HG03097 (cell line): ENCODE measurements around the gene TMEM80.
"Not testable (repeated sequence)": the region's sequence is repeated elsewhere in the genome, so short reads cannot be mapped to it uniquely, and the experiment has no call there.

Source experiments
- ATAC-seq: cut with Tn5 transposase; IDR thresholded peaks from one replicate; pipeline ENCODE4 v1.9.1; 2021; ENCODE audit not compliant: unreplicated experiment, low FRiP score

TMEM80 gene

GRCh38 chr11:679271-680207 lies 16.1 kb upstream of the TMEM80 start:
- no peak for ATAC-seq

GRCh38 chr11:680476-680875 lies 15.1 kb upstream of the TMEM80 start:
- ATAC-seq, result no peak

- no peak for ATAC-seq
These were observed 14.6 kb upstream of the TMEM80 start for GRCh38 chr11:680970-681369.

GRCh38 chr11:686451-687243 lies 9.0 kb upstream of the TMEM80 start:
- ATAC-seq, result no peak

GRCh38 chr11:687751-688150 lies 7.9 kb upstream of the TMEM80 start:
- ATAC-seq, result no peak

- no peak for ATAC-seq
These were observed 6.9 kb upstream of the TMEM80 start for GRCh38 chr11:688681-689080.

- ATAC-seq, result no peak
These were observed 6.0 kb upstream of the TMEM80 start for GRCh38 chr11:689625-690024.

GRCh38 chr11:690244-690643 lies 5.4 kb upstream of the TMEM80 start:
- not testable (repeated sequence) for ATAC-seq

- no peak for ATAC-seq
These were observed 4.6 kb upstream of the TMEM80 start for GRCh38 chr11:690738-691633.

GRCh38 chr11:691710-692590 lies 3.7 kb upstream of the TMEM80 start:
- no peak for ATAC-seq

GRCh38 chr11:692824-693414 lies 2.7 kb upstream of the TMEM80 start:
- no peak for ATAC-seq

- ATAC-seq, result no peak
These were observed 2.2 kb upstream of the TMEM80 start for GRCh38 chr11:693415-693831.

- no peak for ATAC-seq
These were observed 1.6 kb upstream of the TMEM80 start for GRCh38 chr11:693887-694562.

GRCh38 chr11:694563-695287 lies 891 bp upstream of the TMEM80 start, which contains the start of gene DEAF1:
DEAF1 (minus strand) TSS chr11:695222; CDS start chr11:695047, 175 bp downstream.
- peak; percentile 78 for ATAC-seq

- ATAC-seq, result no peak
These were observed 403 bp upstream of the TMEM80 start for GRCh38 chr11:695288-695537.

GRCh38 chr11:696955-697491 lies 1.4 kb downstream of the TMEM80 start:
- ATAC-seq, result no peak

- no peak for ATAC-seq
These were observed 2.2 kb downstream of the TMEM80 start for GRCh38 chr11:697811-698311.
